ENCODE results near the gene PGM1.
A peak's percentile ranks its signal among the peaks of the same experiment; 100 is the strongest.
"Not testable (repeated sequence)": the region's sequence is repeated elsewhere in the genome, so short reads cannot be mapped to it uniquely, and the experiment has no call there.

Gene PGM1

GRCh38 chr1:63575340-63575826, 17.8 kb upstream of the PGM1 start:
- no peaks in the 10 kb centered on the region for H3K9me3 ChIP-seq (ENCODE audit: low read length)
- H2AFZ ChIP-seq (ENCODE audit: low read depth, low read length), result no peak overlapping the region
- peaks cover 7% of the 10 kb centered on the region for H3K4me1 ChIP-seq (ENCODE audit: insufficient read depth, low read length)
- H3K27me3 ChIP-seq (ENCODE audit: insufficient read depth, low read length), result no peaks in the 10 kb centered on the region
- no peaks in the 10 kb centered on the region for H3K36me3 ChIP-seq (ENCODE audit: insufficient read depth, low read length)
- H3K4me3 ChIP-seq (ENCODE audit: low read length), result no peak overlapping the region

DNA sequence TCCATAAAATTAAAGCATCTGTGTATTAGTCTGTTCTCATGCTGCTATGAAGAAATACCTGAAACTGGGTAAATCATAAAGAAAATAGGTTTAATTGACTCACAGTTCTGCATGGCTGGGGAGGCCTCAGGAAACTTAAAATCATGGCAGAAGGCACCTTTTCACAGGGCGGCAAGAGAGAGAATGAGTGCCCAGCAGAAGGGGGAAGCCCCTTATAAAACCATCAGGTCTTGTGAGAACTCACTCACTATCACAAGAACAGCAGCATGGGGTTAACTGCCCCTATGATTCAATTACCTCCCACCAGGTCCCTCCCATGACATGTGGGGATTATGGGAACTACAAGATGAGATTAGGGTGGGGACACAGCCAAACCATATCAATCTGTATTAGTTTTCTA, 6.9 kb upstream of the PGM1 start:
- not testable (repeated sequence) for H3K36me3 ChIP-seq (ENCODE audit: insufficient read depth, low read length); H3K4me1 ChIP-seq (ENCODE audit: insufficient read depth, low read length); H3K27me3 ChIP-seq (ENCODE audit: insufficient read depth, low read length); H3K4me3 ChIP-seq (ENCODE audit: low read length); H2AFZ ChIP-seq (ENCODE audit: low read depth, low read length); H3K9me3 ChIP-seq (ENCODE audit: low read length)

- Histone ChIP-seq H3K4me3 (ENCODE audit: low read length) (no peak overlapping the region), H3K9me3 (ENCODE audit: low read length) (no peaks in the 10 kb centered on the region), H2AFZ (ENCODE audit: low read depth, low read length) (no peak overlapping the region), H3K36me3 (ENCODE audit: insufficient read depth, low read length) (no peaks in the 10 kb centered on the region), H3K4me1 (ENCODE audit: insufficient read depth, low read length) (peaks cover 2% of the 10 kb centered on the region), H3K27me3 (ENCODE audit: insufficient read depth, low read length) (no peaks in the 10 kb centered on the region)
These were observed 3.0 kb upstream of the PGM1 start for GRCh38 chr1:63590166-63590560.

- no peaks in the 10 kb centered on the region for H3K27me3 ChIP-seq (ENCODE audit: insufficient read depth, low read length)
- peak overlapping the region; percentile 64 for H3K4me3 ChIP-seq (ENCODE audit: low read length)
- peak overlapping the region; percentile 94 for H2AFZ ChIP-seq (ENCODE audit: low read depth, low read length)
- H3K36me3 ChIP-seq (ENCODE audit: insufficient read depth, low read length), result no peaks in the 10 kb centered on the region
- H3K9me3 ChIP-seq (ENCODE audit: low read length), result no peaks in the 10 kb centered on the region
- peaks cover 2% of the 10 kb centered on the region for H3K4me1 ChIP-seq (ENCODE audit: insufficient read depth, low read length)
These were observed 492 bp upstream of the PGM1 start for GRCh38 chr1:63592536-63593302.

DNA sequence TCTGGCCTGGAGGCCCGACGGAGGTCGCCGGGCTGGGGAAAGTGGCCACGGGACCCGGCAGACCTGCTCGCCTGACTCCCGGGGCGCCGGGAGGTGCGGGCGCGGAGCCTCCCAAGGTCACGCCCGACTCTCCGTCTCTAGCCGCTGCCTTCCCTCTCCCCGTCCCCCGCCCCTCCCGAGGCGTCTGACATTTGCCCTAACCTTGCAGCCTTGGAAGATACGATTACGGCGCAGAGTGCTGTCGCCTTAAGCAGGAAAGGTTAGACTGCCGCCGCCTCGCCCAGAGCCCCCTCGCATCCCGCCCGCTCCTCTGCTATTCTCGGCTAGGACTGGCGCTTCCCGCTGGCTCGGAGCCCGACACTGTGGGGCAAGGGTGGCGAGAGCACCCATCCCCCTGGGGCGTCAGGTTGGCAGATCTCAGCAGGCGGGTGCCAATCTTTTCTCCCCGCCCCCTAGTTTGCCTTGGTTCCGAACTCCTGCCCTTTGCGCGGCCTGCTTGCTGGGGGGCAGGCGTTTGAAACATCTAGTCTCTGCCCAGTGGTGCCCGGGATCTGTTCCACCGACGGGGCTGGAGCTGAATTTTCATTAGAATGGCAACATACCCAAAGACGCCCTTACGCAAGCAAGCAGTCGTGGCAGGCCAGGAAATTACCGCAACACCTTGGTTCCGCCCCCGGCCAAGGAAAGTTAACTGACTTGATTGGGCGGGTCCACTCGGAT, 835 bp downstream of the PGM1 start:
- H2AFZ ChIP-seq (ENCODE audit: low read depth, low read length), result peak overlapping the region; percentile 94
- H3K36me3 ChIP-seq (ENCODE audit: insufficient read depth, low read length), result no peaks in the 10 kb centered on the region
- no peaks in the 10 kb centered on the region for H3K27me3 ChIP-seq (ENCODE audit: insufficient read depth, low read length)
- no peaks in the 10 kb centered on the region for H3K9me3 ChIP-seq (ENCODE audit: low read length)
- H3K4me3 ChIP-seq (ENCODE audit: low read length), result peak overlapping the region; percentile 64
- peaks cover 2% of the 10 kb centered on the region for H3K4me1 ChIP-seq (ENCODE audit: insufficient read depth, low read length)

DNA sequence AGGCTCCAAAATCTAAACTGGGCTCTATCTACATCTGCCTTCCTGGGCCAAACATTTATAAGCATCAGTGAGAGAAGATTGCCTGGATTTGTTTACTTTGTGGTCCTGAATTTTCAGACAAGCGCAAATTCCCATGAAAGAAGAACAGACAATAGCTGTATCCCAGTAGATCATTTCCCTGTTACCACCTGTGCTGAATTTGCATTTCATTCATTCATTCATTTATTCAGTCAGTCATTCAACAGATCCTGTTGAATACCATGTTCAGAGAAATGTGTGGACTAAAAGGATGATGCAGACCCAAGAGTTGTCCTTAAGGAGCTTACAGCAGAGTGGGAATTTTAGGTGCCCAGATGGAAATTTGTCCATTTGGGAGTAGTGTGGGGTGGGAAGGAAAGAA, 2.2 kb downstream of the PGM1 start:
- Histone ChIP-seq H3K36me3 (ENCODE audit: insufficient read depth, low read length) (no peaks in the 10 kb centered on the region), H2AFZ (ENCODE audit: low read depth, low read length) (no peak overlapping the region), H3K4me3 (ENCODE audit: low read length) (no peak overlapping the region), H3K27me3 (ENCODE audit: insufficient read depth, low read length) (no peaks in the 10 kb centered on the region), H3K9me3 (ENCODE audit: low read length) (no peaks in the 10 kb centered on the region), H3K4me1 (ENCODE audit: insufficient read depth, low read length) (peaks cover 2% of the 10 kb centered on the region)

- H3K4me3 ChIP-seq (ENCODE audit: low read length), result no peak overlapping the region
- H3K9me3 ChIP-seq (ENCODE audit: low read length), result no peaks in the 10 kb centered on the region
- H3K27me3 ChIP-seq (ENCODE audit: insufficient read depth, low read length), result no peaks in the 10 kb centered on the region
- no peaks in the 10 kb centered on the region for H3K36me3 ChIP-seq (ENCODE audit: insufficient read depth, low read length)
- no peaks in the 10 kb centered on the region for H3K4me1 ChIP-seq (ENCODE audit: insufficient read depth, low read length)
- no peak overlapping the region for H2AFZ ChIP-seq (ENCODE audit: low read depth, low read length)
These were observed 6.6 kb downstream of the PGM1 start for GRCh38 chr1:63599799-63600198.

DNA sequence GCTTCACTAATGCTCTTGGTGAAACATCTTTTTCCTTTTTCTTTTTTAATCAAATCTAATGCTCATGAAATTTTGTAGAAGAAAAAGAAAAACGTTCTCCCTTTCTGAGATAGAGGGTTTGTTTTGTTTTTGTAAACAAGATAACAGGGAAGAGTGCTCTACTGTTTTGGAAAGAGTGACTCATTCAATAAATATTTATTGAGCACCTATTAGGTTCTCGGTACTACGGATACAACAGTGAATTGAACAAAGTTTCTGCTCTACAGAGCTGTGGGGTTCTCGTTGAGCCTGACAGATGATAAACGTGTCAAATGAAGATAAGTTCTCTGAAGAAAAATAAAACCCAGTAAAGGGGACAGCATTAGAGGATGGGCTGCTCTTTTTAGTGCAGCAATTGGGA, 7.0 kb downstream of the PGM1 start:
- H3K36me3 ChIP-seq (ENCODE audit: insufficient read depth, low read length), result no peaks in the 10 kb centered on the region
- no peaks in the 10 kb centered on the region for H3K4me1 ChIP-seq (ENCODE audit: insufficient read depth, low read length)
- H3K27me3 ChIP-seq (ENCODE audit: insufficient read depth, low read length), result no peaks in the 10 kb centered on the region
- no peak overlapping the region for H2AFZ ChIP-seq (ENCODE audit: low read depth, low read length)
- no peaks in the 10 kb centered on the region for H3K9me3 ChIP-seq (ENCODE audit: low read length)
- no peak overlapping the region for H3K4me3 ChIP-seq (ENCODE audit: low read length)

- Histone ChIP-seq H3K4me3 (ENCODE audit: low read length) (no peak overlapping the region), H3K9me3 (ENCODE audit: low read length) (no peaks in the 10 kb centered on the region), H3K27me3 (ENCODE audit: insufficient read depth, low read length) (no peaks in the 10 kb centered on the region), H3K36me3 (ENCODE audit: insufficient read depth, low read length) (no peaks in the 10 kb centered on the region), H2AFZ (ENCODE audit: low read depth, low read length) (no peak overlapping the region), H3K4me1 (ENCODE audit: insufficient read depth, low read length) (no peaks in the 10 kb centered on the region)
These were observed 7.8 kb downstream of the PGM1 start for GRCh38 chr1:63601061-63601460.

DNA sequence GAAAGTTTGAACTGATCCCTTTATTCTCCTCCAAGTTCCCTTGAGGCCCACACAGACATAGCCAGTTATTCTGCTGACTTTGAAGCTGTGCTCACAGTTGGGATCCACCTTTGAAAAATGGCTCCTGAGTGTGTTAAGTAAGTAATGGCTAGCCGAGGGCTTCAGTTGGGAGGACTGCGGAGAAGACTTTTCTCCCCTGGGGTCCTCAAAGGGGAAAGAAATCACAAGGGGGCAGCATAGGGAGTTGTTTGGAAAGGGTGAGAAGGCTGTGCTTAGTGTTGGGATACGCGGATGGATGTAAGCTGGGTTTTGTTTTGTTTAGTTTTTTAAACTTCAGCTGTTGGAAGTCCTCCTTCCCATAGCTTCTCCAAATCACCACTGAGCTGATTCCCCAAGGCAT, 8.3 kb downstream of the PGM1 start:
- no peak overlapping the region for H2AFZ ChIP-seq (ENCODE audit: low read depth, low read length)

GRCh38 chr1:63601912-63602311, 8.7 kb downstream of the PGM1 start:
- no peaks in the 10 kb centered on the region for H3K9me3 ChIP-seq (ENCODE audit: low read length)
- no peaks in the 10 kb centered on the region for H3K27me3 ChIP-seq (ENCODE audit: insufficient read depth, low read length)
- no peaks in the 10 kb centered on the region for H3K4me1 ChIP-seq (ENCODE audit: insufficient read depth, low read length)
- H2AFZ ChIP-seq (ENCODE audit: low read depth, low read length), result no peak overlapping the region
- no peaks in the 10 kb centered on the region for H3K36me3 ChIP-seq (ENCODE audit: insufficient read depth, low read length)
- no peak overlapping the region for H3K4me3 ChIP-seq (ENCODE audit: low read length)

More for the DNA sequence above, 8.3 kb downstream of the PGM1 start:
- no peak overlapping the region for H3K4me3 ChIP-seq (ENCODE audit: low read length)
- H3K4me1 ChIP-seq (ENCODE audit: insufficient read depth, low read length), result no peaks in the 10 kb centered on the region
- no peaks in the 10 kb centered on the region for H3K9me3 ChIP-seq (ENCODE audit: low read length)
- H3K36me3 ChIP-seq (ENCODE audit: insufficient read depth, low read length), result no peaks in the 10 kb centered on the region
- H3K27me3 ChIP-seq (ENCODE audit: insufficient read depth, low read length), result no peaks in the 10 kb centered on the region

- Histone ChIP-seq H2AFZ (ENCODE audit: low read depth, low read length) (no peak overlapping the region), H3K27me3 (ENCODE audit: insufficient read depth, low read length) (no peaks in the 10 kb centered on the region), H3K4me1 (ENCODE audit: insufficient read depth, low read length) (no peaks in the 10 kb centered on the region), H3K9me3 (ENCODE audit: low read length) (no peaks in the 10 kb centered on the region), H3K4me3 (ENCODE audit: low read length) (no peak overlapping the region), H3K36me3 (ENCODE audit: insufficient read depth, low read length) (no peaks in the 10 kb centered on the region)
These were observed 9.4 kb downstream of the PGM1 start for GRCh38 chr1:63602629-63603028.

- no peaks in the 10 kb centered on the region for H3K27me3 ChIP-seq (ENCODE audit: insufficient read depth, low read length)
These were observed 10.6 kb downstream of the PGM1 start for GRCh38 chr1:63603810-63604209.

More at GRCh38 chr1:63603810-63604209, 10.6 kb downstream of the PGM1 start:
- Histone ChIP-seq H3K4me1 (ENCODE audit: insufficient read depth, low read length) (no peaks in the 10 kb centered on the region), H2AFZ (ENCODE audit: low read depth, low read length) (no peak overlapping the region), H3K36me3 (ENCODE audit: insufficient read depth, low read length) (no peaks in the 10 kb centered on the region), H3K9me3 (ENCODE audit: low read length) (no peaks in the 10 kb centered on the region), H3K4me3 (ENCODE audit: low read length) (no peak overlapping the region)

All from neuron (in vitro differentiated cells).